K562 (cell line): ENCODE measurements around the gene MRNIP. TPM values are rescaled to one million over a fixed set of nuclear protein-coding genes. Genes with fewer than 3 reads are reported as not detected.

Experiments
- CBX8 ChIP-seq: fragments of 200-600 bp; sonication (generic); IDR thresholded peaks from 2 replicates; pipeline ENCODE4 v1.6.1; 2012; ENCODE audit warnings: borderline replicate concordance, mixed run types, low read depth, mild to moderate bottlenecking, moderate library complexity, mixed read lengths, low read length, control low read depth, inconsistent platforms; ENCODE audit not compliant: poor library complexity, severe bottlenecking; ENCODE audit errors: extremely low read depth
- DNMT1 ChIP-seq: fragments of 450-650 bp; IDR thresholded peaks from 2 replicates; pipeline ENCODE4 v1.6.1; 2016; ENCODE audit warnings: antibody characterized with exemption, mild to moderate bottlenecking
- KLF6 ChIP-seq: fragments of 250-450 bp; sonication (Bioruptor Pico); IDR thresholded peaks from 2 replicates; pipeline ENCODE4 v1.4.0; 2020; ENCODE audit warnings: mild to moderate bottlenecking, moderate library complexity, borderline replicate concordance
- RAD21 ChIP-seq, 2 experiments: fragments of 250-450 bp in 1 of 2; fragments of 450-650 bp in 1 of 2; sonication (Bioruptor Pico) in 1 of 2; formaldehyde crosslinking in 1 of 2; IDR thresholded peaks in 1 of 2; conservative IDR thresholded peaks in 1 of 2; 2 replicates each; pipeline versions ENCODE4 v1.4.0 to v1.8.0; 2020 to 2022; ENCODE audit warnings: mild to moderate bottlenecking in 2 of 2, moderate library complexity in 1 of 2
- TAL1 ChIP-seq: fragments of 450-650 bp; IDR thresholded peaks from 2 replicates; pipeline ENCODE4 v1.6.1; 2016; ENCODE audit warnings: mild to moderate bottlenecking
- polyA plus RNA-seq, 8 experiments: library from polyadenylated mRNA; depleted of rRNA in 4 of 8; stranded (reverse) in 5 of 8; unstranded in 3 of 8; fragments of >200 nt; fragmentation: Nextera tagmentation in 2 of 8; fragmentation: Illumina TruSeq in 1 of 8; extraction: Ambion mirVana in 2 of 8; extraction: Trizol in 1 of 8; gene quantifications; 2 replicates each; pipeline versions ENCODE4 v1.2.1 to v1.2.3, GENCODE V29; 2011 to 2014; ENCODE audit warnings: inconsistent platforms in 1 of 8, missing spikeins in 1 of 8
- total RNA-seq, 7 experiments: library from RNA; depleted of rRNA in 6 of 7; stranded (reverse); fragments of >200 nt in 6 of 7; fragmentation: Illumina TruSeq in 2 of 7; extraction: Trizol in 2 of 7; gene quantifications; 2 replicates each; pipeline versions ENCODE4 v1.2.1 to v1.2.3, GENCODE V29; 2011 to 2021; ENCODE audit warnings: low replicate concordance in 1 of 7
- TF ChIP-seq, protein P1 (sequence below): fragments of 450-650 bp; IDR thresholded peaks from 2 replicates; pipeline ENCODE4 v1.6.1; 2016; ENCODE audit warnings: mild to moderate bottlenecking
- TF ChIP-seq, protein P2 (sequence below): sonication (generic); formaldehyde crosslinking; IDR thresholded peaks from 2 replicates; pipeline ENCODE4 v1.8.1; 2022; ENCODE audit warnings: missing genetic modification reagents
- TF ChIP-seq, protein P3 (sequence below): fragments of 250-450 bp; sonication (Bioruptor Pico); IDR thresholded peaks from 2 replicates; pipeline ENCODE4 v1.4.0; 2020; ENCODE audit warnings: mild to moderate bottlenecking, moderate library complexity
- TF ChIP-seq, protein P4 (sequence below): fragments of 250-450 bp; sonication (Bioruptor Pico); IDR thresholded peaks from 2 replicates; pipeline ENCODE4 v1.4.0; 2020; ENCODE audit warnings: mild to moderate bottlenecking

The MRNIP gene
- total and polyA plus RNA-seq, 9 of the 15 experiments (the other 6 are each of a cell fraction or from before 2014, with no cell fraction given) = 3.6 to 39.0 (median 16.8) TPM

DNA sequence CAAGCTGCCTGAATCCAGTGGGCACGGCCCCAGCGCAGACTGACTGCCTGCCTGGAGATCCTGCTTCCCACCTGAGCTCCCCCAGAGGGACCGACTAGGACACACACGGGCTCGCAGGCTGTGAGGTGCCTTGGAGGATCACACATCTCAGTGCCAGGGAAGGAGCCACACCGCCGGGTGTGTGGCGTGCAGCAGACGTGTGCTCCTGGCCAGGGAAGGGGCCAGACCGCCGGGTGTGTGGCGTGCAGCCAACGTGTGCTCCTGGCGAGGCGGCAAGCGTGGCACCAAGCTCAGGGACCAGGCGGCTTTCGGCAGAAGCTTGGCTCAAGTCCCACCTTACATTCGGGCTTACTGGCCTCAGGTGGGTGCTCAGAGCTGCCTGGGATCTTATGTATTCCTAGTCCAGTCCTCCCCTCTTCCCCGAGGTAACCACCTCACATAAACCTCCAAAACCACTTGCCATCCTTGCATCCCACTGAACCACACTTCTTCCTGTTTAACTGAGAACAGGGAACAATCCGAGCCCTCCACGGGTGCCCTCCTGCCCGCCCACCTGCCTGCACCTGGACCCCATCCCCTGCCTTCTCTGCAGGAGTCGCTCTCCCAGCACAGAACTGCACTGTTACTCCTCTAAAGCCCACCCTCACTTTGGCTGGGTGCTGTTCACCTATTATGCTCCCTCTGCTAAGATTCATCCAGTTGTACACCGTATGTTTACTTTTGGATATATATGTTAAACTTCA is 22.4 kb upstream of the MRNIP start (continued):
- TF ChIP-seq, protein P1, sequence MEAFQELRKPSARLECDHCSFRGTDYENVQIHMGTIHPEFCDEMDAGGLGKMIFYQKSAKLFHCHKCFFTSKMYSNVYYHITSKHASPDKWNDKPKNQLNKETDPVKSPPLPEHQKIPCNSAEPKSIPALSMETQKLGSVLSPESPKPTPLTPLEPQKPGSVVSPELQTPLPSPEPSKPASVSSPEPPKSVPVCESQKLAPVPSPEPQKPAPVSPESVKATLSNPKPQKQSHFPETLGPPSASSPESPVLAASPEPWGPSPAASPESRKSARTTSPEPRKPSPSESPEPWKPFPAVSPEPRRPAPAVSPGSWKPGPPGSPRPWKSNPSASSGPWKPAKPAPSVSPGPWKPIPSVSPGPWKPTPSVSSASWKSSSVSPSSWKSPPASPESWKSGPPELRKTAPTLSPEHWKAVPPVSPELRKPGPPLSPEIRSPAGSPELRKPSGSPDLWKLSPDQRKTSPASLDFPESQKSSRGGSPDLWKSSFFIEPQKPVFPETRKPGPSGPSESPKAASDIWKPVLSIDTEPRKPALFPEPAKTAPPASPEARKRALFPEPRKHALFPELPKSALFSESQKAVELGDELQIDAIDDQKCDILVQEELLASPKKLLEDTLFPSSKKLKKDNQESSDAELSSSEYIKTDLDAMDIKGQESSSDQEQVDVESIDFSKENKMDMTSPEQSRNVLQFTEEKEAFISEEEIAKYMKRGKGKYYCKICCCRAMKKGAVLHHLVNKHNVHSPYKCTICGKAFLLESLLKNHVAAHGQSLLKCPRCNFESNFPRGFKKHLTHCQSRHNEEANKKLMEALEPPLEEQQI = no peak
- TF ChIP-seq TAL1 (no peak), RAD21 (CRISPR knock-in tag; conservative IDR thresholded peaks at IDR 0.05 in 1 of 2, IDR thresholded peaks at IDR 0.05 in 1 of 2) (no peak), CBX8 (no peak), DNMT1 (no peak), KLF6 (CRISPR knock-in tag) (no peak)
- TF ChIP-seq, protein P2, sequence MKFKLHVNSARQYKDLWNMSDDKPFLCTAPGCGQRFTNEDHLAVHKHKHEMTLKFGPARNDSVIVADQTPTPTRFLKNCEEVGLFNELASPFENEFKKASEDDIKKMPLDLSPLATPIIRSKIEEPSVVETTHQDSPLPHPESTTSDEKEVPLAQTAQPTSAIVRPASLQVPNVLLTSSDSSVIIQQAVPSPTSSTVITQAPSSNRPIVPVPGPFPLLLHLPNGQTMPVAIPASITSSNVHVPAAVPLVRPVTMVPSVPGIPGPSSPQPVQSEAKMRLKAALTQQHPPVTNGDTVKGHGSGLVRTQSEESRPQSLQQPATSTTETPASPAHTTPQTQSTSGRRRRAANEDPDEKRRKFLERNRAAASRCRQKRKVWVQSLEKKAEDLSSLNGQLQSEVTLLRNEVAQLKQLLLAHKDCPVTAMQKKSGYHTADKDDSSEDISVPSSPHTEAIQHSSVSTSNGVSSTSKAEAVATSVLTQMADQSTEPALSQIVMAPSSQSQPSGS (CRISPR knock-in tag) = no peak
- TF ChIP-seq, protein P3, sequence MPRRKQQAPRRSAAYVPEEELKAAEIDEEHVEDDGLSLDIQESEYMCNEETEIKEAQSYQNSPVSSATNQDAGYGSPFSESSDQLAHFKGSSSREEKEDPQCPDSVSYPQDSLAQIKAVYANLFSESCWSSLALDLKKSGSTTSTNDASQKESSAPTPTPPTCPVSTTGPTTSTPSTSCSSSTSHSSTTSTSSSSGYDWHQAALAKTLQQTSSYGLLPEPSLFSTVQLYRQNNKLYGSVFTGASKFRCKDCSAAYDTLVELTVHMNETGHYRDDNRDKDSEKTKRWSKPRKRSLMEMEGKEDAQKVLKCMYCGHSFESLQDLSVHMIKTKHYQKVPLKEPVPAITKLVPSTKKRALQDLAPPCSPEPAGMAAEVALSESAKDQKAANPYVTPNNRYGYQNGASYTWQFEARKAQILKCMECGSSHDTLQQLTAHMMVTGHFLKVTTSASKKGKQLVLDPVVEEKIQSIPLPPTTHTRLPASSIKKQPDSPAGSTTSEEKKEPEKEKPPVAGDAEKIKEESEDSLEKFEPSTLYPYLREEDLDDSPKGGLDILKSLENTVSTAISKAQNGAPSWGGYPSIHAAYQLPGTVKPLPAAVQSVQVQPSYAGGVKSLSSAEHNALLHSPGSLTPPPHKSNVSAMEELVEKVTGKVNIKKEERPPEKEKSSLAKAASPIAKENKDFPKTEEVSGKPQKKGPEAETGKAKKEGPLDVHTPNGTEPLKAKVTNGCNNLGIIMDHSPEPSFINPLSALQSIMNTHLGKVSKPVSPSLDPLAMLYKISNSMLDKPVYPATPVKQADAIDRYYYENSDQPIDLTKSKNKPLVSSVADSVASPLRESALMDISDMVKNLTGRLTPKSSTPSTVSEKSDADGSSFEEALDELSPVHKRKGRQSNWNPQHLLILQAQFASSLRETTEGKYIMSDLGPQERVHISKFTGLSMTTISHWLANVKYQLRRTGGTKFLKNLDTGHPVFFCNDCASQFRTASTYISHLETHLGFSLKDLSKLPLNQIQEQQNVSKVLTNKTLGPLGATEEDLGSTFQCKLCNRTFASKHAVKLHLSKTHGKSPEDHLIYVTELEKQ (CRISPR knock-in tag) = no peak
- TF ChIP-seq, protein P4, sequence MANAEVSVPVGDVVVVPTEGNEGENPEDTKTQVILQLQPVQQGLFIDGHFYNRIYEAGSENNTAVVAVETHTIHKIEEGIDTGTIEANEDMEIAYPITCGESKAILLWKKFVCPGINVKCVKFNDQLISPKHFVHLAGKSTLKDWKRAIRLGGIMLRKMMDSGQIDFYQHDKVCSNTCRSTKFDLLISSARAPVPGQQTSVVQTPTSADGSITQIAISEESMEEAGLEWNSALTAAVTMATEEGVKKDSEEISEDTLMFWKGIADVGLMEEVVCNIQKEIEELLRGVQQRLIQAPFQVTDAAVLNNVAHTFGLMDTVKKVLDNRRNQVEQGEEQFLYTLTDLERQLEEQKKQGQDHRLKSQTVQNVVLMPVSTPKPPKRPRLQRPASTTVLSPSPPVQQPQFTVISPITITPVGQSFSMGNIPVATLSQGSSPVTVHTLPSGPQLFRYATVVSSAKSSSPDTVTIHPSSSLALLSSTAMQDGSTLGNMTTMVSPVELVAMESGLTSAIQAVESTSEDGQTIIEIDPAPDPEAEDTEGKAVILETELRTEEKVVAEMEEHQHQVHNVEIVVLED (CRISPR knock-in tag) = no peak
